Activated T-helper 9 cell treated with anti-CD3 and anti-CD28 coated beads, Interleukin-2, amount 50 U/mL, for 16 hours (primary cell): Measurements from ENCODE around the gene NMRAL1.

Experiments
- DNase-seq: peaks from one replicate; pipeline ENCODE4 v3.0.0-alpha.2; 2020; ENCODE audit warnings: low read depth

The NMRAL1 gene

DNA sequence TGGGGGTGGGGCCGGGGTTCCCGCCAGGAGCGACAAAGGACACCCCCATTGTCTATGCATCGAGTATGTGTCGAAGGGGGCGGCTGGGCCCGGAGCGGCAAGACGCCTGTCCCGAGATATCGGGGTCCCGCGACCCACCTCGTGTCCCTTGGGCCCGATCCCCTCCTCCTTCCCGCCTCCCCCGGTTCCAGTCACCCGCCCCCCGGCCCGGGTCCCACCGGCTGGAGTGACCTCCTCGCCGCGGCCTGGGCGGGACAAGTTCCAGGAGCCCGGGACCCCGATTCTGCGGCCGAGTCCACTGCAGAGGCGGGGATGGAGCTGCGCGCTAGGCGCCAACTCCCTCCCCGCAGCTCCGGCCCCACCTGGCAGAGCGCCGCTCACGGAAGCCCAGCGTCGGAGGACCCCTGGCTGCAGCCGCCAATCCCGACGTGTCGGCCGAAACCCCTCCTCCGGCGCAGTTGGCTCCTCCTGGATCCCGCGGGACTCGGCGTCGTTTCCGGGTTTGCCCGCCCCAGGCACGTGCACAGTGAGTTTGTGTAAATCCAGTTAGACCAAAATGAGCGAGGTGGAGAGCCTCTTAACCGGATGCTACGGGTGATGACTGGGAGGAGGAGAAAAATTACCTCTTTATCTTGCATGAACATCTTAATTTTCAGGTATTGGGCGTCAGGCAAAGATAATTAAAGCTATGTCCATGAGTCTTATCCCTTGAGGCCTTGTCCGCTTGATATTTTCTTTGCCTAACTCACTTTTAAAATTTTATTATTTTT, at the start of gene NMRAL1:
NMRAL1 (minus strand) TSS at position 434 of the 770 bp plus-strand sequence. CDS start 493 bp downstream, outside the sequence.
- DNase-seq, result peak; percentile 78

GRCh38 chr16:4523686-4524085, 49.3 kb upstream of the NMRAL1 start:
- DNase-seq, result no peak

- no peak for DNase-seq
Measured at GRCh38 chr16:4522051-4522581, 47.7 kb upstream of the NMRAL1 start.

GRCh38 chr16:4520913-4521312, 46.5 kb upstream of the NMRAL1 start:
- DNase-seq, result no peak

- DNase-seq, result no peak
Measured at GRCh38 chr16:4519274-4520058, 45.0 kb upstream of the NMRAL1 start.

GRCh38 chr16:4517812-4518680, 43.6 kb upstream of the NMRAL1 start:
- no peak for DNase-seq

GRCh38 chr16:4515611-4516233, 41.3 kb upstream of the NMRAL1 start:
- no peak for DNase-seq

DNA sequence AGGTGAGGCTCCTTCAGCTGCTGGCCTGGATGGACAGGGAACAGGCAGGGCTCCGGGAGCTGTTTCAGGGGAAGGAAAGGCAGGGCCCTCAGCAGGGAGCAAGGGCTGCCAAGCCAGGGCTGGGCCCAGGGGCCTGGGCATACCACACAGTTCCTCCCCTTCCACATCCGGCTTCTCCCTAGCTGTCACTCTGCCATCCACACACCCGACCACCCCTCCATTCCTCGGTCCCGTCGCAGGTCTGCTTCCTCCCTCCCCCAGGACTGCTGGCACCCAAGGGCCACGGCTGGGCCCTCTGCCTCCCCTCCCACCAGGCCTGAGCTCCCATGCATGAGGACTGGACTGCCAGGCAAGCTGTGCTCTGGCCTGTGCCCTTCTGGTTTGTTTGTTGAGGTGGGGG, 40.2 kb upstream of the NMRAL1 start:
- DNase-seq, result no peak

- no peak for DNase-seq
Measured at GRCh38 chr16:4513881-4514280, 39.5 kb upstream of the NMRAL1 start.

GRCh38 chr16:4513086-4513860, 38.8 kb upstream of the NMRAL1 start:
- no peak for DNase-seq

DNA sequence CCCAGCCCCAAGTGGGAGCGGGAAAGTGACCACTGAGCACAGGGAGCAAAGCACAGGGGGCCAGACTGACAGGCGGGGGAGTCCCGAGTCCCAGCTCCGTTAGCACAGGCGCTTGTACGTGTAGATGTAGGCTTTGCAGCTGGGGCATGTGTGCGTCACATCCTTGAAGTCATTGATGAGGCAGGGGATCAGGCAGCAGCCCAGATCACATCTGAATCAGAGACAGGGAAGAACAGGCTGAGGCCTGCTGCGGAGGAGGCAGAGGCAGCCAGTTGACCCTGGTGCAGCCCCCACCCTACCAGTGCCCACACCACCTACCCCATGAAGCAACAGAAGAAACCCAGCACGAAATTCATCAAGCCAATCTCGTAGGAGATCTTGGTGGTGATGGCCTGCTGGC, 38.0 kb upstream of the NMRAL1 start:
- DNase-seq, result no peak

DNA sequence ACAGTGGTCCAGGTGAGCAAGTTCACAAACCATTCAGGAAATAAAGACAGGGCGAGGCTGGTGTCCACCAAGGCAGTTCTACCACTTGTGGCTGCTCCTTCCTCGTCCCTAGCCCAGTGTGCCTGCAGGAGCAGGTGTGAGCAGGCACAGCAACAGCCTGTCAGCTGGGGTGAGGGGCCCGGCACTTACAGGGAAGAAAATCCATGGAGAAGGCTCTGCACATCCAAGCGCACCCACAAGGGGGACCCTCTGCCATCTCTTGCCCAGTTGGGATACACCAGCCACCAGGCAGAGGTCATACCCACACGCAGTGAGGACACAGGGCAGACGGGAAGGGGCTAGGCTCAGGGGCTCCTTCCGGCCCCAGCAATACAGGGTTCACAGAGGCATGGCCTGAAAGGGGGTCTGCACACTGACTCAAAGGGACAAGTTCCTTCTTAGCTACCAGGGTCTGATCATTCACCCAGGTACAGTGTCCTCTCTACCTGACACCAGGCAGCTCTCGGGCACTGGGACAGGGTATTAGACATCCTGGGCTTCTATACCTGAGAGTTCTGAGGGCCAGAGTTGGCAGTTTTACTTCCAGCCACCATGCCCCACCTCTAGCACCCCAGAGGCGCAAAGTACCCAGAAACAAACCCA, 37.1 kb upstream of the NMRAL1 start:
- no peak for DNase-seq

DNA sequence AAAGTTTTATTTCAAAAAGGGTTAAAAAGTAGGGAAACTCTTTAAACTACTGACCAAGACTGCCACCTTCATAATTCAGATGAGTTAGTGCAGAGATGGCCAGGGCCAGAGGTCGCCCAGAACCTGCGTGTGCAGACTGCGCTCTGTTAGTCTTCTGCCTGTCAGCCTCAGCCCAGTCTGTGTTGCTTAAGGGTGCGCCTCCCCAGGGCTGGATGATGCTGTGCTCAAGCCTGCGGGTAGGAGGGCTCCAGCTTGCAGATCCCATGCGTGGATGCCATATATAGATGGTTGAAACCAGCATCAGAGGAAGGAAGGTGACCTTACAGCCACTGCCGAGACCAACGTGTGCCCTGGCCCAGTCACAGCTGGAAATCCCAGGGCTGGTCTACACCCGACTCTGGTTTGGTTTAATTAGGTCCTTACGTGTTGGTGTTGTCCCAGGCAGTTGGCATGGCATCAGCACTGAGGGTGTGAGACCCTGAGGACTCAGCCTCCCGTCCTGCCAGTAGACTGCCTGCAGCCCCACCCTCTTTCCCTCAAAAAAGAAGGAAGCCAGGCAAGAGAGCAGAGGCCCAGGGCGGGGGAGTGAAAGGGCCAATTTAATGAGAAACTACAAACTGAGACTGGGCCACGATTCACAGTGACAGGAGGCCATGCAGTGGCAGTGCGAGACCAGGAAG, 36.5 kb upstream of the NMRAL1 start:
- DNase-seq, result no peak

DNA sequence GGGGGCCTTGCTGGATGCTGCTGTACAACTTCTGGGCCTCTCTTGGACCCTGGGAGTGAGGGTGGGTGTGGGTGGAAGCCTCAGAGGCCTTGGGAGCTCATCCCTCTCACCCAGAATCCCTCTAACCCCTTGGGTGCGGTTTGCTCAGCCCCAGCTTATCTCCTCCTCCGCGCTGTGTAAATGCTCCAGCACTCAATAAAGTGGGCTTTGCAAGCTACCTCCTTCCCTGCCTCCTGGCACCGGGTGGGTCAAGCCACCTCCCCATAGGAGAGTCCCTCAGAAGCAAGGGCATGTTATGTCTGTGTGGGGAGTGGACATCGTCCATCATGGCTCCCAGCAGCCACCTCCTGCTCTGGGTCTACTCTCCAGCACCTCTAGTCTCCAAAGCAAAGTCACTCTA, 35.7 kb upstream of the NMRAL1 start:
- DNase-seq, result no peak

DNA sequence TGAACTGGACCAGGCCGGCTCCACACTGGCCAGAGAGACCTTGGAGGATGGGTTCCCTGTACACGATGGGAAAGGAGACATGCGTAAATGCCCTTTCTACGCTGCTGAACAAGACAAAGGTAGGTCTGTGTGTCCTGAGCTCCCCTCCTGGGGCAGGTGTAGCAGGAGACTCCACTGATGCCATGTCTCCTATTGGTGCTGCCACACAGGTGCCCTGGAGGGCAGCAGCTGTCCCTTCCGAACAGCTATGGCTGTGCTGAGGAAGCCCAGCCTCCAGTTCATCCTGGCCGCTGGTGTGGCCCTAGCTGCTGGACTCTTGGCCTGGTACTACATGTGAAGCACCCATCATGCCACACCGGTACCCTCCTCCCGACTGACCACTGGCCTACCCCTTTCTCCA, 35.0 kb upstream of the NMRAL1 start:
- no peak for DNase-seq

GRCh38 chr16:4508806-4509205, 34.4 kb upstream of the NMRAL1 start:
- no peak for DNase-seq

DNA sequence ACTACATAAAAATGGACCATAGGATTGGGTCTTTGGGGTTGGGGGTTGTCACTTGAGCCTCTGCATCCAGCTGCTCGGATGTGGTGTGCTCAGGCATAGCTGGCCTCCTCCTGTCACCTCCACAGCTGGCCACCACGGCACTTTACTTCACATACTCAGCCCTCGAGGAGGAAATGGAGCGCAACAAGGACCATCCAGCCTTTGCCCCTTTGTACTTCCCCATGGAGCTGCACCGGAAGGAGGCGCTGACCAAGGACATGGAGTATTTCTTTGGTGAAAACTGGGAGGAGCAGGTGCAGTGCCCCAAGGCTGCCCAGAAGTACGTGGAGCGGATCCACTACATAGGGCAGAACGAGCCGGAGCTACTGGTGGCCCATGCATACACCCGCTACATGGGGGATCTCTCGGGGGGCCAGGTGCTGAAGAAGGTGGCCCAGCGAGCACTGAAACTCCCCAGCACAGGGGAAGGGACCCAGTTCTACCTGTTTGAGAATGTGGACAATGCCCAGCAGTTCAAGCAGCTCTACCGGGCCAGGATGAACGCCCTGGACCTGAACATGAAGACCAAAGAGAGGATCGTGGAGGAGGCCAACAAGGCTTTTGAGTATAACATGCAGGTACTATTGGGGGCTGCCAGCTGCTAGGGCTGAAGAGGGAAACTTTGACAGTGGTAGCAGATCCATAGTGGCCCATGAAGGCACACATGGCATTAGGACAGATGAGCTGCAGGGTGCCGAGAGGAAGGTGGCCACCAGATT, 33.3 kb upstream of the NMRAL1 start:
- DNase-seq, result no peak

- peak; percentile 29 for DNase-seq
Measured at GRCh38 chr16:4506450-4506849, 32.0 kb upstream of the NMRAL1 start.
